MG63 (cell line): ENCODE measurements around the gene CATSPER1. TPM values are rescaled to one million over a fixed set of nuclear protein-coding genes. Genes with fewer than 3 reads are reported as not detected.

ENCODE experiments used
- DNase-seq: peaks from one replicate; pipeline ENCODE4 v3.0.0-alpha.2; 2020
- H3K27me3 ChIP-seq: fragments of 250-450 bp; sonication (Bioruptor Pico); 2 replicates; pipeline ENCODE4 v1.5.1; 2020; ENCODE audit warnings: mild to moderate bottlenecking, moderate library complexity
- H3K36me3 ChIP-seq: fragments of 250-450 bp; sonication (Bioruptor Pico); 2 replicates; pipeline ENCODE4 v1.5.1; 2020; ENCODE audit warnings: mild to moderate bottlenecking, moderate library complexity
- H3K4me3 ChIP-seq: fragments of 250-450 bp; sonication (Bioruptor Pico); 2 replicates; pipeline ENCODE4 v1.5.1; 2020; ENCODE audit warnings: mild to moderate bottlenecking, moderate library complexity
- H3K9me3 ChIP-seq: fragments of 250-450 bp; sonication (Bioruptor Pico); 2 replicates; pipeline ENCODE4 v1.5.1; 2020; ENCODE audit warnings: mild to moderate bottlenecking, moderate library complexity
- total RNA-seq: library from RNA; depleted of rRNA; stranded (reverse); fragments of >200 nt; shearing (Covaris generic); gene quantifications from 2 replicates; pipeline ENCODE4 v1.2.3, GENCODE V29; 2014; ENCODE audit warnings: low replicate concordance

CATSPER1 gene
- total RNA-seq, 1 experiment from 2014 or later = 2.4 TPM

DNA sequence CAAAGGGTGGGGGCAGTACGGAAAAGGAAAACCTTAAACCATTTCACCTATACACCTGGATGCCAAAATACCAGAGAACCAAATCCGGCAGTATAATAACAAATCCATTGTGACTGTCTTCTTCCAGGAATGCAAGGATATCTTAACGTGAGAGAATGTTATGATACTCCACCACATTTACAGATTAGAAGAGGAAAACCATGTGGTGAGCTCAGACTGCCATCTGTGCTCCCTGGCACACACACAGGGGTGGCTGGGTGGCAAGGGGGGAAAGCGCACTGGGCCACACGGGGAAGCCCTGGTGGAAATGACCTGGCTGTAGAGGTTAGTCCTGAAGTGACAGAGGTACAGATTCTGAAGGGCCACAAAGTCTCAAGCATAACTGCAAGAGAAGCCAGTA lies 34.2 kb downstream of the CATSPER1 start:
- Histone ChIP-seq H3K4me3 (no peak overlapping the region), H3K36me3 (peaks cover 26% of the 10 kb centered on the region), H3K27me3 (no peaks in the 10 kb centered on the region), H3K9me3 (no peaks in the 10 kb centered on the region)
- no peak for DNase-seq

DNA sequence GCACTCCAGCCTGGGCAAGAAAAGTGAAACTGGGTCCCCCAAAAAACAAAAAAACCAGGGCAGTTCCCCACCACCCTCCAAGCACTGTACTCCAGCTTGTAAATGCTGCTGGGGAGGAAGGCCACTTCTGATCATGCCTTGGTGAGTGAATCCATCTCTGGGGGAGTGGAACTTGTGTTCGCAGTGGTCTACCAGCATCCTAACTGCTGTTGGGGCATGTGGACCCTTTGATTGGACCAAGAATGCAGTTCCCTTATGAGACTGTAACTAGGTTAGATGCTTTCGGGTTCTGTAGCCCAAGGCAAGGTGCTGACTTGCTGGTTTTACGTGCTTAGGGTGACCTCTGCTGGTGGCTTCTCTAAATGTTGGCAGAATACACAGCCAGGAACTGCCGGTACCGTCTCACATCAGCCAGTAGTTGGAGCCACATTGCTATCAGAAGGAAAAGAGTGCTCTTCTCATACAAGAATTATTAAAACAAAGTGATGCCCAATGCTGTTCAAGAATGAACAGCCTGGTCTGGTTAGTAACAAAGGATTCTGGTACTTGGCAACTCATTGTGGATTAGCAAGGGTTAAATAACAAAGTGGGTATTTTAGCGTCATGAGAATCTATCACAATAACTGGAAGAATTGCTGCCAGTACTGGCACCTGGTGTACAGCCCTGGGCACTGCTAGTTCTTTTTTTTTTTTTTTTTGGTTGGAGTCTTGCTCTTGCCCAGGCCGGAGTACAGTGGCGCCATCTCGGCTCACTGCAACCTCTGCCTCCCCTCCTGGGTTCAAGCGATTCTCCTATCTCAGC lies 37.3 kb downstream of the CATSPER1 start:
- H3K4me3 ChIP-seq = no peak overlapping the region
- peak; percentile 77 for DNase-seq
- no peaks in the 10 kb centered on the region for H3K27me3 ChIP-seq
- peaks cover 18% of the 10 kb centered on the region for H3K36me3 ChIP-seq
- no peaks in the 10 kb centered on the region for H3K9me3 ChIP-seq

DNA sequence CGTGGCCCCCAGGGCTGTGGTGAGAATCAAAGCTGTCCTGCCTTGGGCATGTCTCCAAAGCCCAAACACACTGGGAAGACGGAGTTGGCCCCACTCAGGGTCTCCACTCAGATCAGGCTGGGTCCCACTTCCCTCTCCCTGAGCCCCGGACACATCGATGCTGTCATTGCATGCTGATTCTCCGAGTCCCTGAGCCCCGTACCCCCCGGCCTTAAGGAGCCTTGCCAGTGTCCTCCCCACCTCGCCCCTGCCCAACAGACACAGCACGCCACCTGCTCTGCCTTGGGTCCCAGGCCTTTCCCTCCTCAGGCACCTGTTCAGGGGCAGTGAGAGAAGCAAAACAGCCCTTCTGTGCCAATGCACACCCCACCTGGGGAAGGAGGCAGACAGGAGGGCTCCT lies 38.9 kb downstream of the CATSPER1 start:
- Histone ChIP-seq H3K4me3 (no peak overlapping the region), H3K9me3 (no peaks in the 10 kb centered on the region), H3K27me3 (no peaks in the 10 kb centered on the region), H3K36me3 (peaks cover 18% of the 10 kb centered on the region)
- DNase-seq = no peak

DNA sequence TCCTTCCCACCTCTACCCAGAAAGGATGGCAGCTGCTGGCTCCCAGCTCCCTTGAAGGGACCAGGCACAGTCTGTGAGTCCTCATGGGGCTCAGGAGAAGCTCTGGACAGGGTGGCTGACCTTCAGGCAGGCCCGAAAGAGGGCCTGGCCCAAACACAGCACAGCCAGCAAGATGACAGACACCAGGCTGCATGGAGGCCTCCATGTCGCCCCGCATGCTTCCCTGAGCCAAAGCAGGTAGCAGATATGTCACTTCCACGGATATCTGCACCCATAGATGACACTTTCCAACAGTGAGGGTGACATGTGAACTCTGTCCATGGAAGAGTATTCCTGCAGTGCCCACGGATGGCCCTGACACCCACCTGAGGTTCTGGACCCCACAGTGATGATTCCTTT lies 42.7 kb downstream of the CATSPER1 start:
- Histone ChIP-seq H3K9me3 (no peaks in the 10 kb centered on the region), H3K4me3 (no peak overlapping the region), H3K27me3 (no peaks in the 10 kb centered on the region), H3K36me3 (peaks cover 5% of the 10 kb centered on the region)
- DNase-seq = no peak

DNA sequence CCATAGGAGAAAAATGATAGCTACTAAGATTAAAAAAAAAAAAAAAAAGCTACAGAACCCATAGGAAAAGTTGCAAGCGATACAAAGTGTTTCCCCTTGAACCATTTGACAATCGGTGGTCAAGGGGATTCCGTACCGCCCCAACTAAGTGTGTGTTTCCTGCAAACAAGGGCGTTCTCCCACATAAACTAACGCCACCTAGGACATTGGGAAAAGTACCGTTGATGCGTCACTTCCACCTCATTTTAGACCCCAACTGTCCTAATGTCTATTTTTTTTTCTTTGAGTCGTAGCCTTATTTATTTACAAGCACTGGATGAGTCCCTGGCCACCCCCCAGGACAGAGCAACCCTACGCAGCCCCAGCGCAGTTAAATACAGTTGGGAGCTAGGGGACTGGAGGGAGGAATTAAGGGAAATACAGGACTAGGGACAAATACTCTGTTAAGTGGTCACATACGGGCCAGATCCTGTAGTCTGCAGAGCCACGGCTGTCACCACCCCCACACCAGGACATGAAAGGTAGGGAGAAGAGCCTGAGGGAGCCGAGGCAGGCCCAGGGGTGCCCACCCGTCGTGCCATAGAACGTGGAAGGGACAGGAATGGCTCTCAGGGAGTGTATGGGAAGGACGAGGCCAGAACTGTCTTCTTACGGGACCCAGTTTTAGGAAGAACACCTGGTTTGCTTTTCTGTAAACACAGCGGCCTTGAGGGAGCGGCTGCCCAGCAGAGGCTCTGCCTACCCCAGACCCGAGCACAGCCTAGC lies 43.3 kb downstream of the CATSPER1 start:
- H3K4me3 ChIP-seq = no peak overlapping the region

DNA sequence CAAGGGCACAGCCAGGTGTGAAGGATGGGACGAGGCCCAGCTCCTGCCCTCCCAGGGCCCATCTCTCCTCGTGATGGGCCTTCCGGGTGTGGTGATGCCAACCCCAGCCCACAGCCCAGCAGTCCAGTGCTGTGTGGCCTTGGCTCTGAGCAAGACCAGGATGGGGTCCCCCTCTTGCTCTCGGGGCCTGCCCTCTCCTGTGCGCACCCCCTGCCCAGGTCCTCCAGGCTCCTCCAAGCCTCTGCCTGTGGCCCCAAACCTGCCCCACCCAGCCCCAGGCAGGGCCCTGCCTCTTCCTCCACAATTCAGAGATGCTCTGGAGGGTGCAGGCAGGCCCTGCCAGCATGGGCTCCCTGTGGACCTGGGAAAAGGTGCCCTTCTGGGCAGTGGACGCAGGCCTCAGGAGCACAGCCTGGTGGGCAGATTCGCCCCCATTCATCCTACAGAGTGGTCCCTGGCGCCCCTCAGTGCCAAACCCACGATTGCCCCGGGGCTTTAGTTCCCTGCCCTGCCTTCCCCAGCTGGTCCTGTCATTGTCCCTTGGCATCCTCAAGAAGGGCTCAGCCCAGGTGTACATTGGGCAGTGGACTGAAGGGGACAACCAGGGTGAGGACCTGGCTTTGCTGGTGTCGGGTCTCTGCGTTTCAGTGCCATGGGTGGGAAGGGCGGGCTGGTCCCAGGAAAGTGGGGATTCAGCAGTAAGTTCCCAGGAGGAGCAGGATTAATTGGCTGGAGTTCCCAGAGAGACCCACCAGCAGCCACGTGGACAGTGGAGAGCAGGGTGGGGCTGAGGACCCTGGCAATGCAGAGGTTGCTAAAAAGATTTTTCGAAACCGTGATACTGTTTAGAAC lies 44.1 kb downstream of the CATSPER1 start:
- Histone ChIP-seq H3K4me3 (no peak overlapping the region), H3K36me3 (peaks cover 10% of the 10 kb centered on the region), H3K9me3 (no peaks in the 10 kb centered on the region), H3K27me3 (no peaks in the 10 kb centered on the region)
- DNase-seq = no peak

More for the DNA sequence above, 43.3 kb downstream of the CATSPER1 start:
- no peak for DNase-seq
- Histone ChIP-seq H3K9me3 (no peaks in the 10 kb centered on the region), H3K36me3 (peaks cover 7% of the 10 kb centered on the region), H3K27me3 (no peaks in the 10 kb centered on the region)

DNA sequence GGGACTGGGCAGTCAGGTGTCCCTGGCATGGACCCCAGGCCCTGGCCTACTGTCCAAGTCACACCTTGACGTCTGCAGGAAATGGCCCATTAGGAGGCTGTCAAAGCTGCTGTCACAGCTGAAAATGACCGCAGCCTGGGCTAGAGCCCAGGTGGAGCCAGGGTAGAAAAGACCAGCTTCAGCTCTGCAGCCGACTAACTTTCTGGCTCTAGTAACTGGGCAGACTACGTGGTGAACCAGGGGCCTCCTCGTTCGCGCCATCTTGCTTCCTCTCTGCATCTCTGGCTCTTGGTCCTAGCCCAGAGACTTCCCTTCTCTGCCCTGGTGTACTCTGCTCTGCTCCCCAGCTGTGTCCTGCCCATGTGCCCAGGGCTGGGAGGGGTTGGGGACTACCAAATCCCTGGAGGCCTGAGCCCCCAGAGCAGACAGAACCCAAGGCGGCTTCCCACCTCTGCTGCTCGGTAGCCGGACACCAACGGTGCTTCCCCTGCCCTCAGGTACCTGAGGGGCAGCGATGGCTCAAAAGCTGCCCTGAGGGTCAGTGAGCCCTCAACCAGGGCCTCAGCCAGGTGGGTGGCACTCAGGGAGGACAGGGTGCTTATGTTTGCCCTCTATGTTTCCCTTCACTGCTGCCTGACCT lies 45.1 kb downstream of the CATSPER1 start:
- peaks cover 10% of the 10 kb centered on the region for H3K36me3 ChIP-seq
- DNase-seq = no peak
- no peak overlapping the region for H3K4me3 ChIP-seq
- no peaks in the 10 kb centered on the region for H3K27me3 ChIP-seq
- no peaks in the 10 kb centered on the region for H3K9me3 ChIP-seq

DNA sequence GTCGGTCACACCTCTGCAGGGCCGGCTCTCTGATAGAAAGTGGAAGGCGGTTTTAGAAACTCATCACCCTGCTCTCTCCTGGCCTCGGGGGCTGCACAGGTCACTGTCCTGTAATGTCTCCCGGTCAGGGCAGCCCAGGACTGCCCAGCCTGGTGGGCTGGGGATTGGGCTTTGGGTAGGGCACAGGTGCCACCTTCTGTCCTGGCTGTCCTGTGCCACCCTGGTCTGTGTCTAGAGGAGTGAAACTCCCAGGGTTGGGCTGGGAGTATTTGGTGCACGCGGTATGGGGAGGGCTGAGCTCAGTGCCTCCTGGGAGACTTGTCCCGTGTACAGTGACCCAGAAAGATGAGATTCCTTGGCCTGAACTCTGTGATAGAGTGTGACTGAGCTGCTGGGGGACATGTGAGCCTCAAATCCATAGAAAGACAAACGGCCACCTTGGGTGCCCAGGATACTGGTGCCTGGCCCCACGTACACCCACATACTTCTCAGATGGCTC lies 47.0 kb downstream of the CATSPER1 start:
- Histone ChIP-seq H3K9me3 (no peaks in the 10 kb centered on the region), H3K27me3 (no peaks in the 10 kb centered on the region), H3K4me3 (no peak overlapping the region), H3K36me3 (peaks cover 13% of the 10 kb centered on the region)
- no peak for DNase-seq

DNA sequence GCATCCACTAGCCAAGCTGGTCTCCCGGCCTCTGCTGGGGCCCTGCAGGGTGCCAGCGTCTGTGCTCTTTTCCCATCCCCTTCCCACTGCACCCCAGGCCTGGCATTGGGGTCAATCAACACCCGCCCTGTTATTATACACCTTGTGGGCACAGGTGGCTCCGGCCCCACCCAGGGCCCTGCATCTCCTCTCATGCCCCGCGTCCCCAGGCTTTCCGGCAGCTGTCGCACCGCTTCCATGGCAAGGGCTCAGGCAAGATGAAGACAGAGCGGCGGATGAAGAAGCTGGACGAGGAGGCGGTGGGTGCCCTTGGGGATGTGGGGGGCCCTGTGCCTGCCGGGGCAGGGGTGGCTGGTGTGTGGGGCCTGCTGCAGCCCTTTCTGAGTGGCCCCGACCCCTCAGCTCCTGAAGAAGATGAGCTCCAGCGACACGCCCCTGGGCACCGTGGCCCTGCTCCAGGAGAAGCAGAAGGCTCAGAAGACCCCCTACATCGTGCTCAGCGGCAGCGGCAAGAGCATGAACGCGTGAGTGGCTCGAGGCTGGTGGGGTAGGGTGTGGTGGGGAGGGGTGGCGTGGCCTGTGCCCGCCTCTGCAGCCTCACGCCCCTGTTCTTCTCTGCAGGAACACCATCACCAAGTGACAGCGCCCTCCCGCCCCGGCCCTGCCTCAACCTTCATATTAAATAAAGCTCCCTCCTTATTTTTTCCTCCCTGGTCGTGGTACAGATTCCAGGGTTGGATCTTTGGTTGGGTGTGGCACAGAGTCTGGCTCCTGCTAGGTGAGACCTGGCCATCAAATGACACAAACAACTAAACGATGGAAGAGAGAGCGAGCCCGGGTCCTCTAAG lies 47.7 kb downstream of the CATSPER1 start:
- peaks cover 13% of the 10 kb centered on the region for H3K36me3 ChIP-seq
- H3K27me3 ChIP-seq = no peaks in the 10 kb centered on the region
- no peak for DNase-seq
- H3K9me3 ChIP-seq = no peaks in the 10 kb centered on the region
- no peak overlapping the region for H3K4me3 ChIP-seq

DNA sequence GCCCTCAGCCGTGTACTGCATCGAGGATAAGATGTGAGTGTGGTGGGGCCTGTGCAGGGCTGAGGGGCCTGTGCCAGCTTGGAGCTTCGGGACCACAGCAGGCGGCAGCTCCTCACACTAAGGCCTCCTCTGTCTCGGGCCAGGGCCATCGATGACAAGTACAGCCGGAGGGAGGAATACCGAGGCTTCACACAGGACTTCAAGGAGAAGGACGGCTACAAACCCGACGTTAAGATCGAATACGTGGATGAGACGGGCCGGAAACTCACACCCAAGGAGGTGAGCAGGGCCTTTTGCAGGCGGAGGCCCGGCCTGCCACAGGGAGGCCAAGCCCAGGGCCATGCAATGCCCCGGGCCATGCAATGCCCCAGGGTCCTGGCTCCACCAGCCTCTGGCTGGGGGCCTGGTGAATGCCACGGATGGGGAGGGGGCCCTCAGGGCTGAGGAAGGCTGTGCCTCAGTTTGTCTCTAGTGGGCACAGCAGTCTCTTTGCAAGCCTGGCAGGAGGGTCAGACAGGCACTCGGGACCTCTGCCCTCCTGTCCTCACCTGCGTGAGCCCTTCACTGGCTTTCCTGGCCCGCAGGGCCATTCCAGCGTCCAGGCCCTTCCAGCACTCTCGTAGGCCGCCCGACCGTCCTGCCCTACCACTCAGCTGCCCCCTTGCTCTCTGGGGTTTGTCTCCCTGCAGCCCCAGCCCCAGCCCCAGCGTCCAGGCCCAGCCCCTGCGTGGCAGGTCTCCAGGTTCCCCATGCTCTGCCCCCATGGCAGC lies 48.5 kb downstream of the CATSPER1 start:
- no peak for DNase-seq

DNA sequence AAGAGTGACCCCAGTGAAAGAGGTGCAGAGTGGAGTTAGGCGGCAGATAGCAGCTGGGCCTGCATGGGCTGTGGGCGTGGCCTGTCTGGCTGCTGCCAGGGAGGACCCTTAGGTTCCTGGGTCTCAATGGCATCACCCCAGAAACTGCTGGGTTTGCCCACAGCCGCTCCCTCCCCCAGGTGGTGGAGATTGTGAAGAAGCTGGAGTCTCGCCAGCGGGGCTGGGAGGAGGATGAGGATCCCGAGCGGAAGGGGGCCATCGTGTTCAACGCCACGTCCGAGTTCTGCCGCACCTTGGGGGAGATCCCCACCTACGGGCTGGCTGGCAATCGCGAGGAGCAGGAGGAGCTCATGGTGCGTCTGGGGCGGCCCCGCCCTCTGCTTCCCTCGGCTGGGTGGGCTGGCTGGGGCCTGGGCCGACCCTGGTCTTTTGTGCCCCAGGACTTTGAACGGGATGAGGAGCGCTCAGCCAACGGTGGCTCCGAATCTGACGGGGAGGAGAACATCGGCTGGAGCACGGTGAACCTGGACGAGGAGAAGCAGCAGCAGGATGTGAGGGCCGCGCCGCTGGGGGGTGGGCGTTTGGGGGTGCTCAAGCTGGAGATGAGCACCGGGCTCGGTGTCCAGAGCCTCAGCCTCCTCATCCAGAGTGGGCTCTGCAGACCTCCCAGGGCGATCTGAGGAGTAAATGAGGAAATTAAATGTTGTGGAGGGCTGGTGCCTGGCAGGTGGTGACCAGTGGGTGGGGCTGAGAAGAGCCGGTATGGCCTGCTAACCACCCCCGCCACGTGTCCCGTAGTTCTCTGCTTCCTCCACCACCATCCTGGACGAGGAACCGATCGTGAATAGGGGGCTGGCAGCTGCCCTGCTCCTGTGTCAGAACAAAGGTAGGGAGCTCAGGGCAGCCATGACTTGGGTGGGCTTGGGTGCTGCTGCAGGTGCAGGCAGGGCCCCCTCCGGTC lies 49.8 kb downstream of the CATSPER1 start:
- DNase-seq = no peak
- H3K27me3 ChIP-seq = no peaks in the 10 kb centered on the region
- H3K36me3 ChIP-seq = peaks cover 21% of the 10 kb centered on the region
- H3K4me3 ChIP-seq = no peak overlapping the region
- no peaks in the 10 kb centered on the region for H3K9me3 ChIP-seq

More for the DNA sequence above, 48.5 kb downstream of the CATSPER1 start:
- H3K4me3 ChIP-seq = no peak overlapping the region
- peaks cover 19% of the 10 kb centered on the region for H3K36me3 ChIP-seq
- no peaks in the 10 kb centered on the region for H3K9me3 ChIP-seq
- H3K27me3 ChIP-seq = no peaks in the 10 kb centered on the region

DNA sequence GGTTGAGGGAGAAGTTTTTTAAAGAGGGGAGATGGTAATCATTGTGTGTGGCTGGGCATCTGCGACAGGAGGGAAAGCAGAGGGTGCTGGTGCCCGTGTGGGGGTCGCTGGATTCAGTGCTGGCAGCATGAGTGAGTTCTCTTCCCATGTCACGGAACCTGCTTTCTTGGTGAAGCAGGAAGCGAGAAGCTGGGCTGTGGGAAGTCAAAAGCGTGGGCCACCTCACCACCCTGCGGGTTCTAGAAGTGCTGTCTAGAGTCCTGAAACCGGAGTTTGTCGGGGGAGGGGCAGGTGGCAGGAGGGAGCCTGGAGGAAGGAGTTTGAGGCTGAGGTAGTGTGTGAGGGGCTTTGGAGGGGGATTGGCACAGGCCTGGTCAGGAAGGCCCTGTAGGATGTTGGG lies 50.5 kb downstream of the CATSPER1 start:
- Histone ChIP-seq H3K36me3 (peaks cover 21% of the 10 kb centered on the region), H3K4me3 (no peak overlapping the region), H3K27me3 (no peaks in the 10 kb centered on the region), H3K9me3 (no peaks in the 10 kb centered on the region)
- DNase-seq = no peak

DNA sequence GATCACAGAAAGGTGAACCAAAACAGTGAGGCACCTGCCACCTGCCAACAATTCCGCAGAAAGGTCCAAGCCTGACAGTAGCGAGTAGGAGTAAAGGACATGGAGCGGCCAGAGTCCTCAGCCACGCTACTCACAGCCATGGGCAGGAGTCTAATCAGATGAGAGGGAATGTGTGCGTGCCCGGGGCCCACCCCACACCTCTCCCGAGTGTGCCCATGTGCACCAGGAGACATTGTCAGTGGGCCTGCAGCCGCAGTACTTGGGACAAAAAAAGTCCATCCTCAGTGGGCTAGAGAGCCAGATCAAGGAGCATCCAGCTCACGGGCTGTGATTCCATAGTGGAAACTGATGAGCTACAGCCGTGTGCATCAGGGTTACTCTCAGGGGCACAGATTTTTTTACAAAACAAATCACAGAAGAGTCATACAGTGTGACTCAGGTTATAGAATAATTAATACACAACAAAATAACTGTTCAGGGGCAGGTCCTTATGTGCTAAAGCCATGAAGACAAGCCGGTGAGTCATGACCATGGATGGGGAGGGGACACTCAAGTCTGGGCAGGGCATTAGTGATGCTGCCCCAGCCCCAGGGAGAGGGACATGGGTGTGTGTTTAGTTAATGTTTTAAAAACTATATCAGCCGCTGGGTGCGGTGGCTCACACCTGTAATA lies 52.7 kb downstream of the CATSPER1 start:
- Histone ChIP-seq H3K9me3 (no peaks in the 10 kb centered on the region), H3K36me3 (peaks cover 29% of the 10 kb centered on the region), H3K4me3 (no peak overlapping the region), H3K27me3 (no peaks in the 10 kb centered on the region)
- DNase-seq = peak; percentile 48

DNA sequence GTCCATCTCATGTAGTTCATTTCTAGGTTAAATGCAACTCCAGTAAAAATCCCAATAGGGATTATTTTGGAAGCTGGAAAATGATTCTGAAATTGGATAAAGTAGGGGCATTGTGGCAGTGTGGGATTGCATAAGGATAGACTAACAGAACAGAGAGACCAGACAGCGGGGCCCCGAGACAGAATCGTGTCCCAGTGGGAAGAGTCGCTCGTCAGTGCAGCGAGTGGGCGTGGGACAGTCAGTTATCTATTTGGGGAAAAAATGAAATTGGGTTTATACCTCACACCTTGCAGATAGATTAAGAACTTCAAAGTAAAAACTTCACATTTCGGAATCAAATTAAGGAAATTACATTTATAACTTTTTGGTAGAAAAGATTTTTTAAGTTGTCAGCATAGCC lies 54.2 kb downstream of the CATSPER1 start:
- no peaks in the 10 kb centered on the region for H3K27me3 ChIP-seq
- H3K36me3 ChIP-seq = peaks cover 28% of the 10 kb centered on the region
- no peaks in the 10 kb centered on the region for H3K9me3 ChIP-seq
- DNase-seq = no peak
- H3K4me3 ChIP-seq = no peak overlapping the region
